GM18505 (cell line): ENCODE data around the gene NOTCH1.

Experiments
- ATAC-seq: cut with Tn5 transposase; IDR thresholded peaks from one replicate; pipeline ENCODE4 v1.9.1; 2021; ENCODE audit not compliant: unreplicated experiment
- POLR2A ChIP-seq: IDR thresholded peaks from 4 replicates; pipeline ENCODE4 v1.6.1; 2011; ENCODE audit warnings: borderline replicate concordance; ENCODE audit not compliant: insufficient read depth, insufficient read length; ENCODE audit errors: extremely low read depth

NOTCH1 gene

GRCh38 chr9:136451221-136451877 is 94.5 kb downstream of the NOTCH1 start:
- ATAC-seq = no peak

GRCh38 chr9:136448655-136449054 is 97.2 kb downstream of the NOTCH1 start:
- no peak for ATAC-seq
- no peak for TF ChIP-seq POLR2A

More at GRCh38 chr9:136451221-136451877, 94.5 kb downstream of the NOTCH1 start:
- no peak for TF ChIP-seq POLR2A

- ATAC-seq = no peak
- TF ChIP-seq POLR2A = no peak
Measured at GRCh38 chr9:136447173-136447778, 98.6 kb downstream of the NOTCH1 start.

- no peak for TF ChIP-seq POLR2A
- no peak for ATAC-seq
Measured at GRCh38 chr9:136445799-136446198, 100.0 kb downstream of the NOTCH1 start.
